Stimulated activated CD4-positive, alpha-beta T cell treated with anti-CD3 and anti-CD28 coated beads, Interleukin-12 subunit alpha, Interleukin-12 subunit beta, amount 100 ng/mL, for 24 hours (primary cell): ENCODE data around the gene CDC37.

Experiments
- DNase-seq, 2 experiments: peaks; one replicate each; pipeline ENCODE4 v3.0.0-alpha.2; 2020; ENCODE audit warnings: low read depth in 2 of 2

Gene CDC37

DNA sequence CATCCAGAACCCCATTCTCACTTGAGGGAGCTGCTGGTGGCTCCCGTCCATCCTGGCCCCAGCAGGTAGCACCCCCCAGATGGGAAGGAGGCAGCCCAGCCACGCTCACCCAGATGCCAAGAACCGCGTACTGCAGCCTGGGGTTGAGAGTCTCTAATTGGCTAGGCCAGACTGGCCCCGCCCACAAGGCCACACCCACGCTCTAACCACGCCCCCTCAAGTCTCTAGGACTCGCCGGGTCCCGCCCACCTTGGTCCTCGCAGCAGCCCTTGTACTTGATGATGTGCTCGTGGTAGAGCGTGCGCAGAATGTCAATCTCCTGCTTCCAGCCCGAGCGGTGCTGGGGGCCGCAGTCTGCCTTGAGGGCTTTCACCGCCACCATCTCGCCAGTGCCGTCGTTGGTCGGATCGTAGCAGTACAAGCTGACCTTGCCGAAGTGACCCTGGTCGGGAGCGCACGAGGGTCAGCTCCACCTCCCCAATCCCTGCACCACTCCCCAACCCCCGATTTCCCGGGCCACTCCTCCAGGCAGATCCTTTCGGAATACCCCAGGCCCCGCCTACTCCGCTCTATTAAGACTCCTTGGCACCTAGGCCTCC, 49.5 kb downstream of the CDC37 start:
- peak in 1 of 2 experiments; percentile 44 for DNase-seq

DNA sequence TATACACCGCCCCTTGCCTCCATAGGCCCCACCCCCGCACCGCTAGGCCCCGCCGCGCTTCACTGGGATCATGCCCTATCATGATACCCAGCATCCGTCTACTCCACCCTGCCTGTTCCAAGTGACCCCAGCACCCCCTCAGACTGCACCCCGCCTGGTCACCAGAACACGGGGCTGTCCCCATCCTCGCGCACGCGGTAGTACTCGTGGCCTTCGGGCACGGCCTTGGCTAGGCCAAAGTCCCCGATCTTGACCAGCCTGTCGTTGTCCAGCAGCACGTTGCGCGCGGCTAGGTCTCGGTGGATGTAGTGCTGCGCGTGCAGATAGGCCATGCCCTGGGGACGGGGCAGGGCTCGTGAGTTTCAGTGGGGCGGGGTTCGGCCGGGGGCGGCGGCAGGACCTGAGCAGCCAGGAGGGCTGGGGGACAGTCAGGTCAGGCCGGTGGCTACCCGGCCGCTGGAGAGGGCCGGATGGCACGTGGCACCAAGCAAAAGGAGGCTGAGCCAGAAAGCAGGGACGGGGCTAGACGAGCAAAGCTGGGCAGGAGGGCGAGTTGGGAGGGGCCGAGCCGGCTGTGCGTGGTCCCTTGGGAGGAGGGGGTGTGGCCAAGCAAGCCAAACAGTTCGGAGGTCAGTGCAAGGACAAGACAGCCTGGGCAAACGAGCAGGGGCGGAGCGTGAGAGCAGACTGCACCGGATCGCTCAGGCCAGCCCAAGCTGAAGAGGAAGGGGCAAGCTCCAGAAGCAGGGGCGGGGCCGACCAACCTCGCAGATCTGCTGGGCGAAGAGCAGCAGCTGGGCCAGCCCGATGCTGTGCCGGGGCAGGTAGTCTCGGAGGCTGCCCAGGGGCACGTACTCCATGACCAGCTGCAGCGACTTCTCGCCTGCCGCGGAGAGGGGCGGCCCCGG, 50.3 kb downstream of the CDC37 start:
- no peak for DNase-seq

DNA sequence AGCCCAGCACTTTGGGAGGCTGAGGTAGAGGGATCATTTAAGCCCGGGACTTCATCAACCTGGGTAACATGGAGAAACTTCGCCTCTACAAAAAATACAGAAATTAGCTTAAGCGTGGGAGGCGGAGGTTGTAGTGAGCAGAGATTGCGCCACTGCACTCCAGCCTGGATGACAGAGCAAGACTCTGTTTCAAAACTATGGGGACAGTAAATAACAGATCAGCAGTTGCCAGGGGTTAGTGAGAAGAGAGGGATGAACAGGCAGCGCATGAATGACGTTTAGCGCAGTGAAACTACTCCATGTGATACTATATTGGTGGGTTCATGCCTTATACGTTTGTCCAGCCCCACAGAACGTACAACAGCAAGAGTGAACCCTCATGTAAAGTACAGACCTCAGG, 56.8 kb downstream of the CDC37 start:
- no peak for DNase-seq

DNA sequence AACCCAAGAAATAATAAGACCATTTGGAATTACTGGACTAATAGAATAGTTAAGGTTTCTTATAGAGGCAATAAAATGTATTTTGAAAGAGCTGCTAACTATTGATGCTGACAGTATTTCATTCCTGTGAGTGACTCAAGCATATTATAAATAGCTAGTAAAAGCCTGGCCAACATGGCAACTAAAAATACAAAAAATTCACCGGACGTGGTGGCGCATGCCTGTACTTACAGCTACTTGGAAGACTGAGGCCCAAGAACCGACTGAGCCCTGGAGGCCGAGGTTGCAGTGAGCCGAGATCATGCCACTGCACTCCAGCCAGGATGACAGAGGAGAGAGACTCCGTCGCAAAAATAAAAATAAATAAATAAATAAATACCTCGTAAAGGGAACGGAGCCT, 58.6 kb downstream of the CDC37 start:
- DNase-seq, result no peak

DNA sequence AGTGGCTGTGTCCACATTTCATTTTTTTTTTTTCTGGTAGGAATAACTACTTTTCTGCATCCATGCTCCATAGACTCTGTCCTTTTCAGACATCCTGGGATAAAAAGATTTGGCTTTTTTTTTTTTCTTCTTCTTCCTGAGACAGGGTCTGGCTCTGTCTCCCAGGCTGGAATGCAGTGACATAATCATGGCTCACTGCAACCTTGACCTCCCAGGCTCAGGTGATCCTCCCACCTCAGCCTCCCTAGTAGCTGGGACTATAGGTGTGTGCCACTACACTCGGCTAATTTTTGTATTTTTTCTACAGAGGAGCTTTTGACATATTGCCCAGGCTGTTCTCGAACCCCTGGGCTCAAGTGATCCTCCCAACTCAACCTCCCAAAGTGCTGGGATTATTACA, 59.8 kb downstream of the CDC37 start:
- DNase-seq, result no peak
